Muscle of back (tissue), 11 donors: ENCODE data around the gene NTM. TPM values are rescaled to one million over a fixed set of nuclear protein-coding genes. Genes with fewer than 3 reads are reported as not detected.

Experiments
- DNase-seq, 3 donors: peaks; one replicate each; pipeline versions ENCODE4 v3.0.0 to v3.0.0-alpha.2; 2013
- polyA plus RNA-seq, 10 donors: library from polyadenylated mRNA; unstranded; fragments of 120-200 nt; gene quantifications; one replicate each; pipeline ENCODE4 v1.2.1, GENCODE V29; 2013; ENCODE audit not compliant: insufficient read length in 10 of 10

Gene NTM
- polyA plus RNA-seq, 10 donors = 12.7 to 28.4 (median 21.0) TPM

GRCh38 chr11:131764649-131765048 is 394.2 kb downstream of the NTM start:
- no peak for DNase-seq

DNA sequence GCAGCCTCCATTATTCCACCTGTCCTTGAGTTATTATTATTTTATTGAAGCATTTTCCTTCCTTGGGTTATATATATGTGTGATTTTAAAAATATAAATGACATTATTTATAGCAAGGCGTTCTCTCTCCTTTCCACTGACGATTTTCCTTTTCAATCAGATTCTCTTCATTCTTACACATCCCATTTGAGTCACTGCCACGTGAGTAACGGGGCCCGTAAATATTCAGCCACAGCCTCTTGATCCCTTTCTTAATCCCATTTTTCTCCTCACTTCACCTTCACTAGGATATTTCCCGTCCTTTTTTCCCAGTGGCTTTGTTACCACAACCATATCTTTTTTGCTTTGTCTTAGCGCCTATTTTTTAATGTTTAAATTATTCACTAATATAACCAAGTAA is 396.2 kb downstream of the NTM start:
- no peak for DNase-seq

- no peak for DNase-seq
Observed at GRCh38 chr11:131767421-131767820, 397.0 kb downstream of the NTM start.

DNA sequence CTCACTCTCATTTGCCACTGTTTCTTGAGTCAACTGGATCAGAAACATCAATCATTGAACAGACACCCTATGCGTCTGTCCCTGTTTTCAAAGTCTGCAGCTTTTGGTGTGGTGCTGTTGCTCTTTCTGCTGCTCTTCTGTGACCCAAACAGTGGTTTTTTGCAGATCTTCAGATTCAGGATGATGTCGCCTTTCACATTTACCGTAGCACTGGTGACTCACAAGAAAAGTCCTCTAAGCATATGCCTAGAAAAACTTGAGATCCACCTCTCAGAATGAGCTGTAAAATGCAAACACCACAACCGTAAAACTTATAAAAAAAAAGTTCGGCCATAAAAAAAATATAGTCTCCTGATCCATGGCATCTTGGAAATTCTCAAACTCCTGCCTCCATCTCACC is 400.4 kb downstream of the NTM start:
- DNase-seq = no peak

GRCh38 chr11:131771471-131771870 is 401.1 kb downstream of the NTM start:
- no peak for DNase-seq

DNA sequence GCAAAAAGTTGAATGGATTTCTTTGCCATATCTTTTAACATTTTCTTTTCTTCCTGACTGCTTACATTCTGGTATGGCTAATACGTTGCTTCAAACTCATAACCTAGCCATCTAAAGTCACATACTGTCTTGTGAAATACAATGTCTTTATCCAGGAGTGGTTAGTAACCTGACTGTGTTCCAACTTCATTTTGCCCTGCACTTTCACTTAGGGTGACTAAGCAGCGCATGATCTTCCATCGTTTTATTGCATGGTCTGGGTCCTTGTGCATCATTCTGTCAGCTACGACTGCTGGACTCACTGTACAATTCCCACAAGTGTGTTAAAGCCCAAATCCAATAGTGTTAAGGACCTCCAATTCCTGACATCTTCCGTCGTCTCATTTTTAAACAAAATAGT is 403.2 kb downstream of the NTM start:
- DNase-seq = no peak

DNA sequence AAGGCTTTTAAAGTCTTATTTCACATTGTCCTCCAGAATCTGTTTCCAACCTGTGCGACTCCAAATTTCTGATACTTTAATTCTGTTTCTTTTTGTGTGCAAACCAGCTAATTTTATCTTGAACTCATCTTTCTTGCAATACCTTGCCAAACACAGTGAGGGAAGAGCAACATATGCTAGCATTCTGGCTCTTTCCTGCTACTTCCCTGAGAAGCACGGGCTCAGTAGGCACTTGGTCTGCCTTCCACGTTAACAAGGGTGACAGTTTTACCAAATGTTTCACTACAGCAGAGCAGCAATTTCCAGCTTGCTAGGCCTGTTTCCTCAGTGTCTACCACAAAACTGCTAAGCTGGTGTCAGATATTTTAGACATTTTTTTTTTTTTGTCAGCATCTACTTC is 405.8 kb downstream of the NTM start:
- no peak for DNase-seq

- DNase-seq = no peak
Observed at GRCh38 chr11:131785801-131786200, 415.4 kb downstream of the NTM start.

DNA sequence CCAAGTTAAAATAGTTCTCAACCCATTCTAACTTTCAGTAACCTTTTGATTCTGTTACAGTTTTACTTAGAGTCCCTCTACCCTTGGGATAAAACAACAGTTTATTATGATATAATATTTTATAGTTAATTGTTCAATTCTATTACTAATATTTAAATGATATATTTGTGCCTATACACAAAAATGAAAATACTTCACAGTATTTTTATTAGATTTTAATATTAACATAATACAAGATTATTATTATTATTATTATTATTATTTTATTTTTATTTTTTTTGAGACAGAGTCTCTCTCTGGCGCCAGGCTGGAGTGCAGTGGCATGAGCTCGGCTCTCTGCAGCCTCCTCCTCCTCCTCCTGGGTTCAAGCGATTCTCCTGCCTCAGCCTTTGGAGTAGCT is 416.7 kb downstream of the NTM start:
- DNase-seq = no peak

DNA sequence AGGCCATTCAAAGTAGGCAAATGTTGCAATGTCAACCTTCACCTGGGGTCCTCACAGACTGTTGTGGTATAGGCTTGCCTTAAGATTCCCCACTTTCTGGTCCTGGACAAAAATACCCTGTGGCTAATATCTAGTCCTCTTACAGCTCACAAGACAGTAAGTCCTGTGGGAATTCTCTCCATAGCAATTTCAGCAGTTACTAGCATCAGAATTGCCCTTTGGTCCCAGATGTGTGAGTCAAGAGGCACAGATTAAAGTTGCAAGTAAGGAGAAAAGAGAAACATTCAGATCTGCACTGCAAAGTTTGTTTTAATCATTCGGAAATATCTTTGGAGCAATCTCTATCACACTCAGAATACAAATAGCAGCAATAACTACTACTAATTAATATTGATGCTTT is 420.2 kb downstream of the NTM start:
- no peak for DNase-seq

DNA sequence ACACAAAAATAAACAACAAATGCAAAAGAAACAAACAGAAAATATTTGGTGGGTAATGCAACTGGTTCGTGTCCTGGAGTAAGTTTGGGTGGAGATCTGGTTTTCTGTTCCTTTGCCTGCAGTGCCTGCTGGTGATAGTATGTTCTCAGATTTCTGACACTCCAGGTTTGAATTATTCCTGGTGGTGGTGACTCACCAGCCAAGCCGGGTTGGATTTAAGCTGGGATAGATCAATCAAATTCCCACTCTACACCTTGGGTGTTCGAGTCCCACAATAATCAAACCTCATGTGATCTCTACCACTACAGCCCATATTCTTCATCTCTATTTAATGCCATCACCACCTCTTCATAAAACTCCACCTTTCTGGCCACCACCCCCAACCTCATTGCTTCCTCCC is 421.8 kb downstream of the NTM start:
- DNase-seq = peak in 1 of 3 donors; percentile 7

DNA sequence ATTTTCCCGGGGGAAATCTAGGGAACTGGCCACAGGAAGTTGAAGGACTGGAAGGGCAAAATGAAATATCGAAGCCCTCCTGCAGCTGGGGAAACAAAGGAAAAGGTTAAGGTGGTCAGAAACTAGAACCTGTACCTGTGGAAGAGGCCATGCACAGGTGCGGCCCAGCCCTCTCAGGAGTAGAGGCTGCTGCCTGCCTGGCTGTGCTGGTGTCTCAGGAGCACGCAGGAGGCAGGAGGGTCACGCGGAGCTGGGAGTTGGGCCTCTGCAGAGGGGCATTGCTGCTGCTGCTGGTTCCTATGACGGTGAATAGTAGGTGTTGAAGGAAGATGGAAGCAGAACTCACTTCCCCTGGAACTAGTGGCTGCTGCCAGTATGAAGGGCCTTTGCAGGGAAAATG is 425.7 kb downstream of the NTM start:
- no peak for DNase-seq

GRCh38 chr11:131796541-131796940 is 426.1 kb downstream of the NTM start:
- no peak for DNase-seq

DNA sequence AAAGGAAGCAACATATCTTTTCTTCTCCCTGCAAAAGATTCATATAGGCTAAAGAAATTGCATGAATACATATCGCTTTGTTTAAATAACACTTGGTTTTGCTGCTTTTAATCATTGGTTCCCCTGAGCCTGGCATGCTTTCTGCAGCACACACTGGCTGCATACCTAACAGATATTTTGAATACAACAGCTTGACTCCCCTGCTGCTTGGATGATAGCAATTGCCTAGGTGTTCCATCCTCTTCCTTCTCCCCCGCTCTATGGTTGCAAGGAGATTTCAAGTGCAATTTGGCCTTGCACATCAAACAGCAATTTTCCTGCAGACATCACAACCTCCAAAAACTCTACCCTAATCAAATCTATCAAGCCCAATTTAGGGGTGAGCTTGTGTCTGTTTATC is 430.0 kb downstream of the NTM start:
- DNase-seq = no peak

DNA sequence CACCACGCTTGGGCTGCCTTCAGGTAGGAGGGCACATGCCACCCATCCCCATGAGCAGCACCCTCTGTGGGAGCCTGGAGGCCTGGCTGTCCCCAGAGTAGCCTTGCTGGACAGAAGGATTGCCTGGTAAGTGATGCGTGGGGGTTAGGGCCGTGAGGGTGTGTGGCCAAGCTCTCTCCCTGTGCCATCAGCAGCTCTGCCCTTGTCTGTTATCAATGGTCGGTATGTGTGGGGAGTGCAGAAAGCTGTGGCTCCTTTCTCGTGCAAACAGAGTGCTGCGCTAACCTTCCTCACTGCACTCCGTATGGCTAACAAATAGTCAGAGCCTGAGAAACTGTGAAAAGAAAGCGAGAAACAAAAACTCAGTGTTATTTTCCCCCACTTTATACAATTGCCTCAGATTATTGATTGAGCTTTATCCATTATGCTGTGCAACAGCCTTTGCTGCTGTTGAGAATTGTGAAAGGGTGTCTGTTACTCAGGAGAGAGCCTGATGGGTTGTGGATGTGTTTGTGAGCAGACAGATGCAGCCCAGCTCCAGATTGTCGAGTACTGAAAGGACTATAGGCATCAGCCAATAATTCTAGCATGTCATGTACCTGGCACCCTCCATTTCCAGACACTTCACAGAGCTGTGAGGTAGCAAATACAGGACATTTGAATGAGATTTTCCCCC is 432.2 kb downstream of the NTM start:
- DNase-seq = no peak

DNA sequence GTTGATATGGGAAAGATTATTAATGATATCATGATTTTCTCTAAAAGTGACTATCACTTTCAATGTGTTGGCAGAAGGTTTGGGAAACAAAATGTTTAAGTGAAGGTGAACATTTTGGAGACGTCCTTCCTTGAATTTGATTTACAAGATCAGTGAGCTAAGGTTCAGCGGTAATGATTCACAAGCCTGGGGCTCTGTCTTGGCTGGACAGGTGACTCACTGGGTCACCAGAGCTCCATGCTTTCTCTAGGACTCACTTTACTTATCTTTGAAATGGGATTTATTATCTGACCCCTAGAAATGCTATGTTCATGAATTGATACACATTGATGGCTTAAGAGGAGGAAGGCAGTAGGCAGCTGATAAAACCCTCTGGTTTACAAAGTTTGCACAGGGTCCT is 437.5 kb downstream of the NTM start:
- DNase-seq = no peak

DNA sequence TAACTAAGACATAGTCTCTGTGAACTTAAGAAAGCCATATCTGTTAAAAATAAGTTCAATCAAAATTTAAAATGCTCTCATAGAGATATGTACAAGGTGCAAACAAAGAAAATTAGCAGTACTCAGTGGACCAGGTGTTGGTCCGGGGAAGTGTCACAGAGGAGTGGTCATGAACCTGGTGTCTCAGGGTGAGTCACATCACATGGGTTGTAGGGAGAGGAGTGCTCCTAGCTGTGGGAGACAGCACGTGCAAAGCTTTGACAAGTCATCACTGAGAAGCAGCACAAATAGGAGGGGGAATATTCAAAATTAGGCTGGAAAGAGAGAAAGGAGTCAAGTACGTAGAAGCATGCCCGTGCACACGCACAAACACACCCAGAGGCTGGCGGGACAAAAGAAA is 438.1 kb downstream of the NTM start:
- no peak for DNase-seq

- DNase-seq = no peak
Observed at GRCh38 chr11:131809203-131809918, 438.9 kb downstream of the NTM start.

GRCh38 chr11:131810541-131810940 is 440.1 kb downstream of the NTM start:
- no peak for DNase-seq

GRCh38 chr11:131811383-131811782 is 441.0 kb downstream of the NTM start:
- no peak for DNase-seq

DNA sequence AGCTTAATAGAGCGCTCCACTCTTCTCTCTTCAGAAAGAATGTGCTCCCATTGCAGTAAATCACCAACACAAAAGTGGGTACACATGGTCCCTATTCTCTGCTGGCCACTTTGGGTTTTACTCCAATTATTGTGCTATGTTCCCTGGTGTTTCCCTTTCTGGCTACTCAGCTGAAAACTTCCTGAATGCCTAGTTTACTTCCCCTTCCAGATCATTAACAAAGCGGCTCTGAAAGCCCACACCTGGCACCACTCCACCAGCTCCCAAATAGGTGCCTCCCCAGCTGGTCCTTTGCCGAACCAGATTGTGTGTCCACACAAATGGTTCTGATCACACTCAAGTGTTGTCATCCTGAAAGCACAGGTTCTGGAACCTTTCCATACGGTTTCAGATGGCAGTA is 443.7 kb downstream of the NTM start:
- no peak for DNase-seq

DNA sequence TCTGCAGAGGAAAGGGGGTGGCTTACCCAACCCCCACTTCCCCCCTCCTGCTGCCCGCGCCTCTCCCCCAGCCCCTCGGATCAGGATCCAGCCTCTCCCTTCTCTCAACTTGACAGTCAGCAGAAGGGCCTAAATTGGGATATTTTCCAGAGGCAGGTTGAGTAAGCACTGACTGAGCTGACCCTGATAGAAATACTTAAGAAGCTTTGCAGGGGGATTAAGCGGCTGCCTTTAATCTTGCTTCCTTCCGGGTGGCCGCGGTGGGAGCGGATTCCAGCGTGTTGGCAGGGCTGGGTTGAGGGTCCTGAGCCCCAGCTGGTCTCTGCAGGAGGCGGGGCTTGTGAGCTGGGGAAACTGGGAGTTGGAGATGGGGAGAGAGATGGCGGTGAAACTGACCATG is 445.2 kb downstream of the NTM start:
- no peak for DNase-seq

GRCh38 chr11:131816051-131816450 is 445.6 kb downstream of the NTM start:
- DNase-seq = no peak

- DNase-seq = no peak
Observed at GRCh38 chr11:131817687-131818188, 447.3 kb downstream of the NTM start.
